SK-N-SH treated with all-trans-retinoic acid at 6 μM for 48 hours (cell line): ENCODE measurements around the gene MRPS34.

ENCODE experiments used
- BACH2 ChIP-seq: fragments of 250-450 bp; sonication (Bioruptor Pico); IDR thresholded peaks from 2 replicates; pipeline ENCODE4 v1.9.0; 2021; ENCODE audit warnings: mild to moderate bottlenecking, borderline replicate concordance
- ESRRG ChIP-seq: fragments of 250-450 bp; sonication (Bioruptor Pico); IDR thresholded peaks from 2 replicates; pipeline ENCODE4 v1.6.1; 2021; ENCODE audit warnings: mild to moderate bottlenecking
- GLIS3 ChIP-seq: fragments of 250-450 bp; sonication (Bioruptor Pico); IDR thresholded peaks from 2 replicates; pipeline ENCODE4 v1.5.0; 2020; ENCODE audit warnings: mild to moderate bottlenecking, moderate library complexity
- PPARA ChIP-seq: fragments of 250-450 bp; sonication (Bioruptor Pico); IDR thresholded peaks from 2 replicates; pipeline ENCODE4 v1.5.0; 2020; ENCODE audit warnings: mild to moderate bottlenecking, borderline replicate concordance
- ZFP30 ChIP-seq: fragments of 450-650 bp; formaldehyde crosslinking; IDR thresholded peaks from 2 replicates; pipeline ENCODE4 v1.5.0; 2022; ENCODE audit warnings: mild to moderate bottlenecking, moderate library complexity
- ZNF8 ChIP-seq: fragments of 450-650 bp; formaldehyde crosslinking; IDR thresholded peaks from 2 replicates; pipeline ENCODE4 v1.5.0; 2020; ENCODE audit warnings: mild to moderate bottlenecking, moderate library complexity

- TF ChIP-seq GLIS3 (CRISPR knock-in tag) (no peak), ESRRG (no peak), ZFP30 (no peak), ZNF8 (CRISPR knock-in tag) (no peak), PPARA (CRISPR knock-in tag) (no peak), BACH2 (CRISPR knock-in tag) (no peak)
These were observed 11.2 kb downstream of the MRPS34 start for GRCh38 chr16:1761751-1762150.
